Neural crest cell (in vitro differentiated cells): ENCODE measurements around the gene DNAH14. TPM values are rescaled to one million over a fixed set of nuclear protein-coding genes. Genes with fewer than 3 reads are reported as not detected.

ENCODE experiments used
- DNase-seq: peaks from one replicate; pipeline ENCODE4 v3.0.0; 2021; ENCODE audit warnings: low read depth, mixed read lengths, low spot score
- H3K27ac Mint-ChIP-seq: one replicate; pipeline ENCODE4 v1.8.0; 2021; ENCODE audit warnings: mild to moderate bottlenecking, mixed read lengths; ENCODE audit not compliant: unreplicated experiment
- H3K27me3 Mint-ChIP-seq: 2 replicates; pipeline ENCODE4 v1.8.0; 2021; ENCODE audit warnings: low read depth, mild to moderate bottlenecking, mixed read lengths
- H3K36me3 Mint-ChIP-seq: 2 replicates; pipeline ENCODE4 v1.8.0; 2021; ENCODE audit warnings: low read depth, mild to moderate bottlenecking, mixed read lengths
- H3K4me1 Mint-ChIP-seq: 2 replicates; pipeline ENCODE4 v1.8.0; 2021; ENCODE audit warnings: mixed read lengths
- H3K4me3 Mint-ChIP-seq: one replicate; pipeline ENCODE4 v1.8.0; 2021; ENCODE audit warnings: mild to moderate bottlenecking, mixed read lengths
- H3K9me3 Mint-ChIP-seq: 2 replicates; pipeline ENCODE4 v1.8.0; 2021; ENCODE audit warnings: mixed read lengths
- CTCF ChIP-seq: fragments of 200-600 bp; sonication (generic); conservative IDR thresholded peaks from 2 replicates; pipeline ENCODE4 v1.5.0; 2021; ENCODE audit warnings: antibody characterized with exemption, mild to moderate bottlenecking
- total RNA-seq: library from RNA; stranded (reverse); gene quantifications from 2 replicates; pipeline ENCODE4 v1.2.1, GENCODE V29; 2021

DNAH14 gene
- total RNA-seq, 1 donor from 2014 or later, result 31.0 TPM

GRCh38 chr1:225366552-225366951, 437.1 kb downstream of the DNAH14 start:
- Mint-ChIP-seq H3K27ac (no peak overlapping the region), H3K27me3 (no peaks in the 10 kb centered on the region), H3K9me3 (no peaks in the 10 kb centered on the region), H3K4me1 (no peaks in the 10 kb centered on the region), H3K4me3 (no peak overlapping the region), H3K36me3 (no peaks in the 10 kb centered on the region)
- TF ChIP-seq CTCF, result no peak
- DNase-seq, result no peak

GRCh38 chr1:225368036-225368552, 438.6 kb downstream of the DNAH14 start:
- Mint-ChIP-seq H3K4me3 (no peak overlapping the region), H3K27ac (no peak overlapping the region), H3K27me3 (no peaks in the 10 kb centered on the region), H3K9me3 (no peaks in the 10 kb centered on the region), H3K4me1 (no peaks in the 10 kb centered on the region), H3K36me3 (no peaks in the 10 kb centered on the region)
- DNase-seq, result no peak
- TF ChIP-seq CTCF, result no peak

- H3K9me3 Mint-ChIP-seq, result no peaks in the 10 kb centered on the region
- H3K4me3 Mint-ChIP-seq, result no peak overlapping the region
- no peaks in the 10 kb centered on the region for H3K36me3 Mint-ChIP-seq
- H3K4me1 Mint-ChIP-seq, result no peaks in the 10 kb centered on the region
- TF ChIP-seq CTCF, result no peak
- H3K27ac Mint-ChIP-seq, result no peak overlapping the region
- no peak for DNase-seq
- no peaks in the 10 kb centered on the region for H3K27me3 Mint-ChIP-seq
Observed at GRCh38 chr1:225371366-225372010, 442.0 kb downstream of the DNAH14 start.

GRCh38 chr1:225373155-225373554, 443.7 kb downstream of the DNAH14 start:
- Mint-ChIP-seq H3K27me3 (no peaks in the 10 kb centered on the region), H3K27ac (no peak overlapping the region)

GRCh38 chr1:225374996-225375395, 445.5 kb downstream of the DNAH14 start:
- H3K27me3 Mint-ChIP-seq, result no peaks in the 10 kb centered on the region
- no peak for TF ChIP-seq CTCF
- DNase-seq, result no peak
- no peaks in the 10 kb centered on the region for H3K36me3 Mint-ChIP-seq
- H3K4me3 Mint-ChIP-seq, result no peak overlapping the region
- H3K27ac Mint-ChIP-seq, result peak overlapping the region; percentile 23
- no peaks in the 10 kb centered on the region for H3K9me3 Mint-ChIP-seq
- H3K4me1 Mint-ChIP-seq, result peaks cover 4% of the 10 kb centered on the region

More at GRCh38 chr1:225373155-225373554, 443.7 kb downstream of the DNAH14 start:
- Mint-ChIP-seq H3K36me3 (no peaks in the 10 kb centered on the region), H3K4me1 (no peaks in the 10 kb centered on the region), H3K9me3 (no peaks in the 10 kb centered on the region), H3K4me3 (no peak overlapping the region)
- DNase-seq, result no peak
- no peak for TF ChIP-seq CTCF
